Stomach (tissue), 9 donors: Measurements from ENCODE around the gene ARHGAP29. TPM values are rescaled to one million over a fixed set of nuclear protein-coding genes. Genes with fewer than 3 reads are reported as not detected.

ENCODE experiments used
- DNase-seq, 2 donors: peaks; one replicate each; pipeline versions ENCODE4 v3.0.0 to v3.0.0-alpha.2; 2013 to 2019
- H3K27ac ChIP-seq, 5 donors: fragments of 200-600 bp in 4 of 5; sonication (generic) in 4 of 5; one replicate each; pipeline ENCODE4 v1.5.1; 2013 to 2019; ENCODE audit warnings: mild to moderate bottlenecking in 1 of 5, moderate library complexity in 1 of 5
- H3K27me3 ChIP-seq, 3 donors: fragments of 200-600 bp; sonication (generic); one replicate each; pipeline ENCODE4 v1.5.1; 2017 to 2019; ENCODE audit warnings: mixed run types in 1 of 3
- H3K36me3 ChIP-seq, 4 donors: fragments of 200-600 bp; sonication (generic); 1 replicate in 3 of 4; 2 replicates in 1 of 4; pipeline ENCODE4 v1.5.1; 2016 to 2019
- H3K4me1 ChIP-seq, 4 donors: fragments of 200-600 bp; sonication (generic); one replicate each; pipeline ENCODE4 v1.5.1; 2016 to 2019
- H3K4me3 ChIP-seq, 4 donors: fragments of 200-600 bp; sonication (generic) in 3 of 4; one replicate each; pipeline ENCODE4 v1.5.1; 2016 to 2019; ENCODE audit warnings: mild to moderate bottlenecking in 1 of 4
- H3K9me3 ChIP-seq, 4 donors: fragments of 200-600 bp; sonication (generic); one replicate each; pipeline ENCODE4 v1.5.1; 2016 to 2019
- CTCF ChIP-seq, 7 experiments: fragments of 450-650 bp in 4 of 7; fragments of 200-600 bp in 3 of 7; sonication (generic) in 3 of 7; IDR thresholded peaks; one replicate each; pipeline ENCODE4 v1.5.1; 2016 to 2019; ENCODE audit warnings: antibody characterized with exemption in 7 of 7, control low read depth in 2 of 7, mild to moderate bottlenecking in 1 of 7
- EP300 ChIP-seq: sonication (generic); formaldehyde crosslinking; IDR thresholded peaks from one replicate; pipeline ENCODE4 v1.6.1; 2017; ENCODE audit warnings: antibody characterized with exemption
- POLR2A ChIP-seq, 4 donors: fragments of 450-650 bp; IDR thresholded peaks; one replicate each; pipeline ENCODE4 v1.6.1; 2016; ENCODE audit warnings: antibody characterized with exemption in 4 of 4, control low read depth in 2 of 4, mild to moderate bottlenecking in 1 of 4, moderate library complexity in 1 of 4
- POLR2AphosphoS5 ChIP-seq, 3 donors: sonication (generic); formaldehyde crosslinking; IDR thresholded peaks; one replicate each; pipeline ENCODE4 v1.6.1; 2016; ENCODE audit warnings: antibody characterized with exemption in 3 of 3
- WGBS, 5 donors: extraction: QIAGEN DNeasy Blood & Tissue Kit in 3 of 5; methylation state at CpG; one replicate each; pipeline versions ENCODE4 v1.1.5 to v1.1.7; 2013 to 2018; 5-methylcytosine and 5-hydroxymethylcytosine counted together
- intact Hi-C: fragments of 100-400 bp; cut with DNase I; formaldehyde crosslinking; loops from one replicate; pipeline ENCODE4 v1.15.1; 2023; ENCODE audit warnings: low total_unique reads
- polyA plus RNA-seq, 3 donors: library from polyadenylated mRNA; stranded (reverse); fragments of 200-250 nt; gene quantifications; one replicate each; pipeline ENCODE4 v1.2.3, GENCODE V29; 2013
- total RNA-seq, 5 donors: library from RNA; depleted of rRNA; stranded (reverse); fragments of >200 nt; gene quantifications; one replicate each; pipeline versions ENCODE4 v1.1.0 to v1.2.3, GENCODE V29; 2014 to 2016
- donor health status: healthy with polysubstance abuse.
- donor health status: Bipolar disorder and iron deficiency.
- donor health status: healthy.

ARHGAP29 gene
- total and polyA plus RNA-seq, 8 donors = 4.4 to 90.9 (median 17.6) TPM

- Histone ChIP-seq H3K36me3 (no peaks in the 10 kb centered on the region), H3K27me3 (no peaks in the 10 kb centered on the region), H3K9me3 (no peaks in the 10 kb centered on the region), H3K4me1 (peaks cover 0 to 5% (median 0%) of the 10 kb centered on the region in 4 donors), H3K27ac (no peak overlapping the region), H3K4me3 (no peak overlapping the region)
- intact Hi-C loops = no loop called here
- WGBS, 5 donors = 61 to 92% (median 71%) methylated on average over 1 of the region's 1 CpG
- DNase-seq = no peak
- TF ChIP-seq POLR2A (IDR thresholded peaks at IDR 0.05) = no peak
These were observed 92.5 kb downstream of the ARHGAP29 start for GRCh38 chr1:94144836-94145235.

- no peak for DNase-seq
- intact Hi-C loops = no loop called here
- H3K4me1 ChIP-seq = peaks cover 0 to 5% (median 0%) of the 10 kb centered on the region in 4 donors
- no peaks in the 10 kb centered on the region for H3K27me3 ChIP-seq
- no peak for TF ChIP-seq EP300
- H3K9me3 ChIP-seq = no peaks in the 10 kb centered on the region
- no peaks in the 10 kb centered on the region for H3K36me3 ChIP-seq
- no peak overlapping the region for H3K27ac ChIP-seq
- no peak overlapping the region for H3K4me3 ChIP-seq
These were observed 93.6 kb downstream of the ARHGAP29 start for GRCh38 chr1:94143809-94144176.

GRCh38 chr1:94143173-94143808 lies 94.1 kb downstream of the ARHGAP29 start:
- intact Hi-C loops = no loop called here
- WGBS, 5 donors = 58 to 63% (median 61%) methylated on average over 2 of the region's 2 CpGs
- H3K27ac ChIP-seq = no peak overlapping the region

GRCh38 chr1:94142583-94142982 lies 94.8 kb downstream of the ARHGAP29 start:
- TF ChIP-seq EP300 (no peak), POLR2A (IDR thresholded peaks at IDR 0.05) (no peak), CTCF (IDR thresholded peaks at IDR 0.05) (no peak), POLR2AphosphoS5 (IDR thresholded peaks at IDR 0.05) (no peak)
- intact Hi-C loops = no loop called here
- Histone ChIP-seq H3K4me3 (no peak overlapping the region), H3K36me3 (no peaks in the 10 kb centered on the region), H3K9me3 (no peaks in the 10 kb centered on the region), H3K27me3 (no peaks in the 10 kb centered on the region), H3K27ac (no peak overlapping the region), H3K4me1 (peaks cover 0 to 5% (median 0%) of the 10 kb centered on the region in 4 donors)
- DNase-seq = no peak
- 69 to 79% (median 78%) methylated on average over 2 of the region's 2 CpGs for WGBS, 5 donors

More at GRCh38 chr1:94143173-94143808, 94.1 kb downstream of the ARHGAP29 start:
- TF ChIP-seq CTCF (IDR thresholded peaks at IDR 0.05) (no peak), EP300 (no peak), POLR2A (IDR thresholded peaks at IDR 0.05) (no peak), POLR2AphosphoS5 (IDR thresholded peaks at IDR 0.05) (no peak)
- no peaks in the 10 kb centered on the region for H3K9me3 ChIP-seq
- no peak overlapping the region for H3K4me3 ChIP-seq
- H3K27me3 ChIP-seq = no peaks in the 10 kb centered on the region
- H3K36me3 ChIP-seq = no peaks in the 10 kb centered on the region
- H3K4me1 ChIP-seq = peaks cover 0 to 5% (median 0%) of the 10 kb centered on the region in 4 donors
- DNase-seq = no peak

- H3K4me1 ChIP-seq = peaks cover 0 to 5% (median 0%) of the 10 kb centered on the region in 4 donors
- no peaks in the 10 kb centered on the region for H3K9me3 ChIP-seq
- H3K27ac ChIP-seq = no peak overlapping the region
- no peak for DNase-seq
- TF ChIP-seq POLR2A (IDR thresholded peaks at IDR 0.05) (no peak), POLR2AphosphoS5 (IDR thresholded peaks at IDR 0.05) (no peak), EP300 (no peak), CTCF (IDR thresholded peaks at IDR 0.05) (no peak)
- no peaks in the 10 kb centered on the region for H3K36me3 ChIP-seq
- no peaks in the 10 kb centered on the region for H3K27me3 ChIP-seq
- 52 to 74% (median 64%) methylated on average over 1 of the region's 1 CpG for WGBS, 5 donors
- H3K4me3 ChIP-seq = no peak overlapping the region
- intact Hi-C loops = no loop called here
These were observed 95.4 kb downstream of the ARHGAP29 start for GRCh38 chr1:94142022-94142421.
